Stomach (tissue), 4 donors: Measurements from ENCODE around the gene SNCB.

Experiments used
- POLR2A ChIP-seq, 4 donors: fragments of 450-650 bp; IDR thresholded peaks; one replicate each; pipeline ENCODE4 v1.6.1; 2016; ENCODE audit warnings: antibody characterized with exemption in 4 of 4, control low read depth in 2 of 4, mild to moderate bottlenecking in 1 of 4, moderate library complexity in 1 of 4
- POLR2AphosphoS5 ChIP-seq, 3 donors: sonication (generic); formaldehyde crosslinking; IDR thresholded peaks; one replicate each; pipeline ENCODE4 v1.6.1; 2016; ENCODE audit warnings: antibody characterized with exemption in 3 of 3
- TF ChIP-seq, protein P1 (sequence below), 7 experiments: fragments of 450-650 bp in 4 of 7; fragments of 200-600 bp in 3 of 7; sonication (generic) in 3 of 7; IDR thresholded peaks; one replicate each; pipeline ENCODE4 v1.5.1; 2016 to 2019; ENCODE audit warnings: antibody characterized with exemption in 7 of 7, control low read depth in 2 of 7, mild to moderate bottlenecking in 1 of 7

DNA sequence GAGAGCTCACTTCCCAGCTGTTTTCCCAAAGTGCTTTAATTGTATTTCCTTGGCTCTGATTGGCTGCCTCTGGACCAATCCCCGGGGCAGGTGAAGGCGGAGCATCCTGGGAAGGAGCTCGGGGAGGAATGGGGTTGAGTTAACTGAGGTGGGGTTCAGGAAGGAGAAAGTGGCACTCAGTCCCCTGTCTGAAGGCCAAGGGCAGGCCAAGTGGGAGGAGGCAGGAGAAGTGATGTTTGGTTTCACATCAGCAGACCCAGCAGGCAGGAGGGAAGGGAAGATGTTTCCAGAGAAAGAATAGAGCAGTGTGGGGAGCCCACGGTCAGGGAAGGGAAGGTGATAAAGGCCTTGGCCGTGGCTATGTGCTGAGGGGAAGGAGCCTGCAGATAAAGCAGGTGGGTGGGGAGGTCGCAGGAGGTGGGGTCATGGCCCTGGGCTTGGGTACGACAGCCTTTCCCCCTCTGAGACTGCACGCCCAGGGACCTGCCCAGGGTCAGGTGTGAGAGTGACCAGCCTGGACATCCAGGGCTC, 20.1 kb upstream of the SNCB start:
- TF ChIP-seq POLR2AphosphoS5 (IDR thresholded peaks at IDR 0.05) (no peak), POLR2A (IDR thresholded peaks at IDR 0.05) (no peak)
- TF ChIP-seq, protein P1, sequence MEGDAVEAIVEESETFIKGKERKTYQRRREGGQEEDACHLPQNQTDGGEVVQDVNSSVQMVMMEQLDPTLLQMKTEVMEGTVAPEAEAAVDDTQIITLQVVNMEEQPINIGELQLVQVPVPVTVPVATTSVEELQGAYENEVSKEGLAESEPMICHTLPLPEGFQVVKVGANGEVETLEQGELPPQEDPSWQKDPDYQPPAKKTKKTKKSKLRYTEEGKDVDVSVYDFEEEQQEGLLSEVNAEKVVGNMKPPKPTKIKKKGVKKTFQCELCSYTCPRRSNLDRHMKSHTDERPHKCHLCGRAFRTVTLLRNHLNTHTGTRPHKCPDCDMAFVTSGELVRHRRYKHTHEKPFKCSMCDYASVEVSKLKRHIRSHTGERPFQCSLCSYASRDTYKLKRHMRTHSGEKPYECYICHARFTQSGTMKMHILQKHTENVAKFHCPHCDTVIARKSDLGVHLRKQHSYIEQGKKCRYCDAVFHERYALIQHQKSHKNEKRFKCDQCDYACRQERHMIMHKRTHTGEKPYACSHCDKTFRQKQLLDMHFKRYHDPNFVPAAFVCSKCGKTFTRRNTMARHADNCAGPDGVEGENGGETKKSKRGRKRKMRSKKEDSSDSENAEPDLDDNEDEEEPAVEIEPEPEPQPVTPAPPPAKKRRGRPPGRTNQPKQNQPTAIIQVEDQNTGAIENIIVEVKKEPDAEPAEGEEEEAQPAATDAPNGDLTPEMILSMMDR (IDR thresholded peaks at IDR 0.05): no peak
